ENCODE results near the gene DNAH3.

- no peak for TF ChIP-seq POLR2A (IDR thresholded peaks at IDR 0.05)
- TF ChIP-seq CTCF (IDR thresholded peaks at IDR 0.05), result no peak
Observed at GRCh38 chr16:21150375-21151001, at the start of gene DNAH3.

All from testis (tissue), 2 donors.